ENCODE results near the gene GGNBP2.

DNA sequence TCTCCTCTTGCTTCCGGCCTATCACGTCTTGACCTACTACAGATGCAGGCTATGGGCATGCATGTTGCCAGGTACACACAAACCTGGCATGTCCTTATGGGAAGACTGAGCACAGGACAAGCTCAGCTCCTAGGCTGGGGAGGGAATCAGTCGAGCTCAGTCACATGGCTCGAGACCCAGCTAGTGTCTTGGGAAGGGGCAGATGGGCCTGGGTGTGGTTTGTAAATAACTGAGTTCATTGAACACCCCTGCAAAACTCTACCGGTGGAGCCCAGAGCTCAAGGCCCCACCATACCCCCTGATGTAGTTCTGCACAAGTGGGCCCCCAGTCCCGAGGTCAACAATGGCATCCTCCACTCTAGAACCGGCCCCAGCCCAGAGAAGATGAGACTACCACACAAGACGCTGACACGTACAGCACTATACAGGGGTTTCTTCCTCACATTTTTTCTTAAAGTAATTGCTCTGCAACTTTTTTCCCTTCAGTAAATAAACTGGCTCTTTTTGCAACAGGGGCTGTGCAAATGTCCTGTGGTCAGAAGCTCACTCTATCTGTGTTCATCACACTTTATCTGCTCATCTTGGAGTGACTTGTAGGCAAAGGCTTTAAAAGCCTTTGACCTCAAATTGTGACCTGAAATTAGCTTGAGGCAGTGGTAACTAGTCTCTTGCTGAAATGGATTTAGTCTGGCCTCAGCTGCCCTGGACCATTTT lies 35.3 kb upstream of the GGNBP2 start:
- no peak for TF ChIP-seq NRF1 (IDR thresholded peaks at IDR 0.05; ENCODE audit: low read depth, low read length)
- TF ChIP-seq, protein P1, sequence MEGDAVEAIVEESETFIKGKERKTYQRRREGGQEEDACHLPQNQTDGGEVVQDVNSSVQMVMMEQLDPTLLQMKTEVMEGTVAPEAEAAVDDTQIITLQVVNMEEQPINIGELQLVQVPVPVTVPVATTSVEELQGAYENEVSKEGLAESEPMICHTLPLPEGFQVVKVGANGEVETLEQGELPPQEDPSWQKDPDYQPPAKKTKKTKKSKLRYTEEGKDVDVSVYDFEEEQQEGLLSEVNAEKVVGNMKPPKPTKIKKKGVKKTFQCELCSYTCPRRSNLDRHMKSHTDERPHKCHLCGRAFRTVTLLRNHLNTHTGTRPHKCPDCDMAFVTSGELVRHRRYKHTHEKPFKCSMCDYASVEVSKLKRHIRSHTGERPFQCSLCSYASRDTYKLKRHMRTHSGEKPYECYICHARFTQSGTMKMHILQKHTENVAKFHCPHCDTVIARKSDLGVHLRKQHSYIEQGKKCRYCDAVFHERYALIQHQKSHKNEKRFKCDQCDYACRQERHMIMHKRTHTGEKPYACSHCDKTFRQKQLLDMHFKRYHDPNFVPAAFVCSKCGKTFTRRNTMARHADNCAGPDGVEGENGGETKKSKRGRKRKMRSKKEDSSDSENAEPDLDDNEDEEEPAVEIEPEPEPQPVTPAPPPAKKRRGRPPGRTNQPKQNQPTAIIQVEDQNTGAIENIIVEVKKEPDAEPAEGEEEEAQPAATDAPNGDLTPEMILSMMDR (IDR thresholded peaks at IDR 0.05), result no peak
- TF ChIP-seq RFX5 (IDR thresholded peaks at IDR 0.05; ENCODE audit: low read length), result no peak
- TF ChIP-seq TEAD4 (IDR thresholded peaks at IDR 0.05; ENCODE audit: borderline replicate concordance, insufficient read depth), result no peak
- no peak for TF ChIP-seq MXI1 (IDR thresholded peaks at IDR 0.05; ENCODE audit: low read depth, low read length)
- TF ChIP-seq RCOR1 (IDR thresholded peaks at IDR 0.05; ENCODE audit: low read length), result no peak
- TF ChIP-seq FOSL2 (IDR thresholded peaks at IDR 0.05; ENCODE audit: borderline replicate concordance, low read depth), result no peak
- TF ChIP-seq, protein P2, sequence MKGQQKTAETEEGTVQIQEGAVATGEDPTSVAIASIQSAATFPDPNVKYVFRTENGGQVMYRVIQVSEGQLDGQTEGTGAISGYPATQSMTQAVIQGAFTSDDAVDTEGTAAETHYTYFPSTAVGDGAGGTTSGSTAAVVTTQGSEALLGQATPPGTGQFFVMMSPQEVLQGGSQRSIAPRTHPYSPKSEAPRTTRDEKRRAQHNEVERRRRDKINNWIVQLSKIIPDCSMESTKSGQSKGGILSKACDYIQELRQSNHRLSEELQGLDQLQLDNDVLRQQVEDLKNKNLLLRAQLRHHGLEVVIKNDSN (IDR thresholded peaks at IDR 0.05; ENCODE audit: borderline replicate concordance, low read depth), result no peak
- TF ChIP-seq JUND (IDR thresholded peaks at IDR 0.05), result no peak
- TF ChIP-seq EZH2phosphoT487 (IDR thresholded peaks at IDR 0.05; ENCODE audit: borderline replicate concordance, low read depth), result no peak
